Measurements from ENCODE around the gene FOXJ1.
"Not testable (repeated sequence)": the region's sequence is repeated elsewhere in the genome, so short reads cannot be mapped to it uniquely, and the experiment has no call there.

FOXJ1 gene, protein sequence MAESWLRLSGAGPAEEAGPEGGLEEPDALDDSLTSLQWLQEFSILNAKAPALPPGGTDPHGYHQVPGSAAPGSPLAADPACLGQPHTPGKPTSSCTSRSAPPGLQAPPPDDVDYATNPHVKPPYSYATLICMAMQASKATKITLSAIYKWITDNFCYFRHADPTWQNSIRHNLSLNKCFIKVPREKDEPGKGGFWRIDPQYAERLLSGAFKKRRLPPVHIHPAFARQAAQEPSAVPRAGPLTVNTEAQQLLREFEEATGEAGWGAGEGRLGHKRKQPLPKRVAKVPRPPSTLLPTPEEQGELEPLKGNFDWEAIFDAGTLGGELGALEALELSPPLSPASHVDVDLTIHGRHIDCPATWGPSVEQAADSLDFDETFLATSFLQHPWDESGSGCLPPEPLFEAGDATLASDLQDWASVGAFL

DNA sequence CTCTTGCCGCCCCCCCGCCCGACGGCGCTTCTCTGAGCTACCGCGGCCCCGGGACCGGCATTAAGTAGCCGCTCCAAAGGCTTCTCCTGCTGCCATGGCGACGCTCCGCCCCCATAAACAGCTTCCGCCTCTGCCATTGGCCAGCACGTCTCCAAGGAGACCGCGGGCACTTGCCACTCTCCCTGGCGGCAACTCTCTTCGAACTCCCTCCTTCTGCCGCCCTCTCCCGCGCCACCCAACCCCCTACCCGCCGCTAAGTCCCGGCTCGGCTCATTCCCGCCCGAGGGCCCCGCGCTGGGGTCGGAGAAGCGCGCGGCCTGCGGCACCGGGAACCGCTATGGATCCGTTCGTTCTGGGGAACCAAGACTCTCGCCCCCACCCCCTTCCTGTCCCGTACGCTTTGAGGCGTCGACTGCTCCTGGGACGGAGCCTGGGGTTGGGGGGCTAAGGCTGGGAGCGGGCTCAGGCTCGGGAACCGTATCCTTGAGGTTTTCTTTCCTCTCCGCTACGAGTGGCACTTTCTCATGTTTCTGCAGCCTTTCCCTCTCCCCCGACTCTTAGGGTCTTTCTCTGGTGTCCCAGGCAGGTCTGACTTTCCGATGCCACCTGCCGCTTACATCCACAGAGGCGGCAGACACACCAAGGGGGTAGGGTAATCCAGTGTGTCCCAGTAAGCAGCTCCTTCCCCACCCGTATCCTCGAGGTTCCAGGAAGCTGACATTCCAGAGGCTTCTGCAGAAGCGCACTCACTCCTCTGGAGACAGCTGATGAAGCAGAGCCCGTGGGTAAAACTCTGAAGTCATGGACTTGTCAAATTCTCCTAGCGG lies at the start of gene FOXJ1:
TSS of gene FOXJ1 (minus strand) at position 34 of the 827 bp plus-strand sequence. CDS start 850 bp downstream, outside the sequence.
- peak; percentile 88 to 96 for DNase-seq

DNA sequence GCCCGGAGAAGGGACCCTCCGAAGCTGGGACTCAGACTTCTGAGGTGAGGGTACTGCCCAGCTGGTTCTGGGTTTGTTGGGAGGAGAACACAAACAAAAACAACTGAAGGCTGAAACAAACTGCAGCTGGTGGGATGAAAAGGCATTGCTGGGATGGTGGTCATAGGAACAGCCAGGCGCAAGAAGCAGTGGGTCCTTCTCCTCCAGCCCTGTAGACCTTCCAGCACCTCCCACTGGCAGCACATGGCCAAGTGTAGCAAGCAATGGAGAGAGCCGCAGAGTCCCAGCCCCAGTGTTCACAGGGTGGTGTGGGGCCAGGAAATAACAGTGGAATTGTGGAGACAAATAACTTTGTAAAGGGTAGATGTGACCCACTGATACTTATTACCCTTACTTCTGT lies 48.7 kb upstream of the FOXJ1 start:
- DNase-seq: no peak

DNA sequence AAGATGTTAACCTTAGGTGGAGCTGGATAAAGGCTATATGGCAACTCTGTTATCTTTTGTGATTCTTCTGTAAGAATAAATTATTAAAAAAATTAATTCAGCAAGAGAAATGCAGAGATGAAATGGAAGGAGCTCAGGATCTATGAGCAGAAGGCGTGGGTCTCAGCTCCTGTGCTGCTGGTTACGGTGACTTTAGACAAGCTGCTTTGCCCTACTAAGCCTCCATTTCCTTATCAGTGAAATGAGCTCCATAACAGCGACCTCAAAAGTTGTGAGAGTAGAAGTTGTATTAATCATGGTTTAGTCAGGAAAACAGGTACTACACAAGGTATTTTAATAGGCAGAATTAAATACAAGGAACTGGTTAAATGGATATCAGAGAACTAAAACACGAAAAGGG lies 48.2 kb upstream of the FOXJ1 start:
- DNase-seq: no peak

DNA sequence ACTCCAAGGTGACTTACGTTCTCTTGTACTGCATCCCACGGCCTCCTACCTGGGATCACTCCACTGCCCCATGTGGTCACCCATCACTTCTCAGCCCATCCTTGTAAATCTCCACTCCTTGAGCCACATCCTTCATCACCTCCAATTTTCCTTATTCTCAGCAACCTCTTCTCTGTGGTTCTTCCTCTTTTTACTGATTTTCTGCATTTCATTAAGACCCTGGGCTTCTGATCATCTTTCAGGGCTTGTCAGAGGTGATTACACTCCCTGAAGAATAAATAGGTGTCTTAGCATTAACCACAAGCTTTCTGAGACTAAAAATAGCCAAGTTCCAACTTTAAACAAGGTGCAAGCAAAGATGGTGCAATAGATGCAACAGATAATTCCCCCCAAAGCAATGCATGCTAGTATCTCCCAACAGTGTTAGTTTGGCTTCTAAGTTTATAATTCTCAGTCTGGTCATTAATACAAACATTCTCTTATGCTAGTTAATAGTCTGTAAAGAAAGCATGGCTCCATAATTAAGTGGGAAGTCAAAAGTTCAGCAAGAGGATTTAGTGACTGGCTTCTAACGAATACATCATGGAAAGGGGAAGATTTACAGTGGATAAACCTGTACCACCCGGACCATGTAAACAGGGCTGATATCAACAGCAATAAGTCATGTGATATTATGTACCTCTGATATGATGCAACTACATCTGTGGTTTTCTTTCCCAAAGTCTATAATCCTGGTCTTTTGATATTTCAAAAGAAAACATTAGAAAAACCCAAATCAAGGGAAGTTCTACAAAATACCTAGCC lies 47.4 kb upstream of the FOXJ1 start:
- no peak for DNase-seq

DNA sequence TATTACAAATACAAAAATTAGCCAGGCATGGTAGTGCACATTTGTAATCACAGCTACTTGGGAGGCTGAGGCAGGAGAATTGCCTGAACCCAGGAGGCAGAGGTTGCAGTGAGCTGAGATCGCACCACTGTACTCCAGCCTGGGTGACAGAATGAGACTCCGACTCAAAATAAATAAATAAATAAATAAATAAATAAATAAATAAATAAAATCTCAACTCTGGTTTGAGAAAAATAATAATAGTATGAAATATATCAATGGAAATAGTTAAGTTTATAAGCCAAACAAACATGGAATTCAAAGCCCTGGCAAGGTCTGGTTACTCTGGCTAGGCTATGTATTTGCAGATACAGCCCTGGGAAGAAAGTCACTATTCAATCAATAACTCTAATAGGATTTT lies 45.7 kb upstream of the FOXJ1 start:
- not testable (repeated sequence) for DNase-seq

DNA sequence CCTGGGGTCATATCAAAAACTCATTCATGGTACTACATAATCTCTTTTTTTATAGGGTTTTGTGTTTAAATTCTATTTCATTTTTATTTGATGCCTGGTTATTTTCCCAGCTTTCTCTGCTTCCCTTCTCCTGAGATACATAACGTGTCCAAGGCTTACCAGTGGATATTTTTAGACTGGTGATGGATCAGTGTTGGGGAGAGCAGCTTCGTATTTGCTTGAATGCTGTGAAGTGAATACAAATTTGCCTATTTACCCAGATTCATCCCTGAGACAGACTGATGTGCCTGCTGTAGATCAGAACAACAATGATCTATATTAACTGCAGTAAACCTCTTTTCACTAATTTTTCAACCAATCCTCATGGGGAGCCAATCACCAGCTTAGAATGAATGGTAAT lies 43.2 kb upstream of the FOXJ1 start:
- DNase-seq: peak in 1 of 2 experiments; percentile 12

DNA sequence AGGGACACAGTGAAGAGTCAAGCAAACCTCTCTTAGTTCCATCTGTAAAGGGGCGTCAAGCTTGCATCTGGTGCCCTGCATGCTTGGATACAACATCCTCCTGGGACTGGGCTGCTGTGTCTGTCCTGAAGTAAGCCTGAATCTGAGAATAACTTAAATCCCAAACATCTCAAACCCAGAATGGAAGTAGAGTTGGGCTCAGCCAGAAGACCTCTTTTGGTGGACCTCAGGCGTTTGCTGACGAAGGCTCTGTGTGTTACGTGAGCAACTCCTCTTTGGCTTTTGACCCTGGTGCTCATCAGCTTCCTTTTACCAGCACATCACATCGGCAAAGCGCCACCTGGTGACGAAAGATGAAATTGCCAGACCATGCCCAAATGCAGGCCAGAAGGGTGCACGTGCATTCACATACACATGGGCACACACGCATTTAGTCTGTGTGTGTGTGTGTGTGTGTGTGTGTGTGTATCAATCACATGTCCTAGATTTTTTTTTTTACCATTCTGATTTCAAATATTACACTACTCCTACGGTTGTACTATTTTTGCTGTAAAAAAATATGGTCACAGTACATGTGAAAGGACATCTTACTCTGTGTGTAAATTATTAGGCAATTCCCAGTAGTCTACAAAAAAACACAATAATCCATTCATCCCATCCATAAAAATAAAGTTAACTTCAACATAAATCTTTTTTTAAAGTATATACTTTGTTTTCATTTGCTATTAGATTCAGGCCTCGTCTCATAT lies 41.1 kb upstream of the FOXJ1 start:
- peak; percentile 78 to 90 for DNase-seq

DNA sequence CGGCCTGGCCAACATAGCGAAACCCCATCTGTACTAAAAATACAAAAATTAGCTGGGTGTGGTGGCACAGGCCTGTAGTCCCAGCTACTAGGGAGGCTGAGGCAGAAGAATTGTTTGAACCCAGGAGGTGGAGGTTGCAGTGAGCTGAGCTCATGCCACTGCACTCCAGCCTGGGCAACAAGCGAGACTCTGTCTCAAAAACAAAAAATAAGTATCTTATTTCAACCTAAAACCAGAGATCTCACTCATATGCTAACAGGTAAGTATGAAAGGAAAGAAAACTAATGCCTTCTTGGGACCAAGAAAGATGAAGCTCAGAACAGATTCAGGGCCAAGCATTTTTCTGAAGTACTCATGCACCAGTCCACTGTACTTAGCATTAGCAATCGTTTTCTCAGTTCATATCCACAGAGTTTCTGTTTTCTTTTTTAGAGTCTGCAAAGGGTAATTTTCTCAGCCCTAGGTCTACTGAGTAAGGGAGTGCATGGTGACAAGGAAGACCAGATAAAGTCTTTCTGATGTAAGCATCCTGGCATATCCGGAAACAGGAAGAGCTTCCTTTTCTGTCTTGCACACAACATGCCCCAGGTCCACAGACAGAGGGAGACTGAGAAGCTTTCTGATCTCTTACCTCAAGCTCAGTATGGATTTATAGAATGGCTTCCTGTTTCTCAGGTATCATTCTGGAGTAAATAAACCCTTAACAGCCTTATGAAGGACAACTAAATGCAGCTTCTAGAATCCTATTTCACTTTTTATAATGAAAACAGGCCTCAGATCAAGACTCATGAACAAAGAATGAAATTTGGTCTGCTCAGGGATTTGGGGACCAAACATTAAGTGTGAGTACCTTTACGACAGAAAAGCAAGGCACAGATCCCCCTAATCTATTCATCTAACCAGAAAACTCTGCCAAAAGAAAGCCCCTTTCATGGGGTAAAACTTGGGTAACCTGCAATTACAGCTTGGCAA lies 38.7 kb upstream of the FOXJ1 start:
- no peak for DNase-seq

DNA sequence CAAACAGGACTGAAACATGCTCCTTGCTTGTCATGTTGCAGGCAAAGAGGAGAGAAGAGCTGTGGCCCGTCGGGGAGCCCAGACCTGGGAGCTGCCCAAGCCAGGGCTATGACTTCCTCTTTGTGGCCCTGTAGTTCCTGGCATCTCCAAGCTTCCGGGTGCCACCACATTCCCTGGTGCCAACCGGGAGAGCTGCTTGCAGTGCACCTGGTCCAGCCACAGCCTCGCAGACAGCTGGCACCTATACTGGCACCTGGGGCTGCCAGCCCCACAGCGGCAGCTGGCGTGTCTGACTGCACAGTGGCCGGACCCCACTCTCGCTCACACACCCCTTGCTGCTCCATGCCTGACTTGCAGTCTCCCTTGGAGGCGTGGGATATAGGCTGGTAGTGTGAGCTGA lies 37.1 kb upstream of the FOXJ1 start:
- DNase-seq: no peak

DNA sequence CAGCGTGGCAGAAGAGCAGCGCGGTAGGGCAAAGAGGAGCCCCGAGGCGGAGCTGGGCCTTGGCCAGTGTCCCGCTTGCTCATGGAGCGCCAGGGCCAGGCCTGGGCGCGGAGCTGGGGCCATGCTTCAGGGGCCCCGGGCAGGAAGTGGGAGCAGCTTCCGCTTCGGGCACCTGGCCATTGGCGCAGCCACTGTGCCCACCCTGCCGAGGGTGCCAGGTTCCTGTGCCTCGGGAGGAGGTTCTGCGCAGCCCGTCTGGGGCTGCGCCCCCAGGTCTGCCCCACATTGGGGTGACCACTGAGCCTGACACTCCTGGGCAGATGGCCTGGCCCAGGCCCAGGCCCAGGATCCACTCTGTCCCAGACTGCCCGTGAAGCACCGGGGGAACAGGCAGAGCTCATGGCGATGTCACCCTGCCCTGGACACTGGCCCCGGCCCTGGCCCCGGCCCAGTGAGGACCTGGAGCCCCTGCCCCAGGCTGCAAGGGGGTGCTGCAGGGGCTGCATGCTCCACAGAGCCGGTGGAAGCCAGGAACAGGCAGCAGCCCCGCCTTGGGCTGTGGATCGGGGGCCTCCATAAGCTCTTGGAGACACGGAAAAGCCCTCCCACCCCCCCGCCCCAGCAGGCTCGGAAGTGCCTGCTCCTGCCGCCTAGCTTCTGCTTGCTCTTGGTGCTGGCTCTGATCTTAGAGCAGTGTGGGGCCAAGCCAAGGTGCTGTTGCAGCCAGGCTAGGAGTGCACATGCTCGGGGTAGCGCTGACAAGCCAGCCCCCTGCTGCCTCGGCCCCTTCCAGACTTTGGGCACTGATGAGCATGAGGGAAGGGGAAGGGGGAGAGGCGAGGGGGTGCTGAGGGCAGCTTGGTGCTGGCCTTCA lies 35.9 kb upstream of the FOXJ1 start:
- DNase-seq: no peak

DNA sequence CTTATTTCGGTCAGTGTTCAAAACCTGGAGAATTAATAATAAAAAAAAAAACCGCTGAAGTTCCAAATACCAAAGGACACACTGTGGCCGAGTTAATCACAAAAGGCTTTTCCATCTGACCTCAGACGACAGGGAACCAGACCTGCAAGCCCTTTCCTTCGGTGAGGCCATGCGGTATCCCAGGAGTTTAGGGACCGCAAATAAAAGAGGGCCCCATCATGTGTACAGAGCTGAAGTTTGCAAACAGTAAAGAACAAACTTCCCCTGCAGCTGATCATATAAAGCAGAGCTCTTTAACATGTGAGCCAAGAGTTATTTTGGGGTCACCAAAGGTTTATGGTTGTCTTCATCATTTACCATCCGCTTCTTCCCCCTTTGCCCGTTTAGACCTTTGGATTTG lies 33.0 kb upstream of the FOXJ1 start:
- no peak for DNase-seq

DNA sequence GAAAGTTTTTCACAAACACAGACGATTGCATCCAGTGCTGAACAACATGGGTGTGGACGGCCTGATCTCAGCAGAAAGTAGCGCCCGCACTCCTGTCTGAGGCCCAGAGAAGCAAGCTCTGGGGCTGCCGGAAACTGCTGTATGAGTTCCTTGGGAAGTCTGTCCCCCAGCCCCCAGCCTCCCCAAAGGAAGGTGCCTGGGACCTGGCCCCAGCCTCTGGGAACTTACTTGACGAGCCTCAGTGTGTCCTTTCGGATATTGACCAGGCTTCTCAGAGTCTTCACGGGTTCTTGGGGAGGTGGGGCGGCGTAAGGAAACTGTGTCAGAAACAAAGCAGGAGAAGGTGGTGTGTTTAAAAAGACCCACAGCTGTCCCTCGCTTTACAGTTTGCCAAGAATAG lies 32.4 kb upstream of the FOXJ1 start:
- DNase-seq: no peak

DNA sequence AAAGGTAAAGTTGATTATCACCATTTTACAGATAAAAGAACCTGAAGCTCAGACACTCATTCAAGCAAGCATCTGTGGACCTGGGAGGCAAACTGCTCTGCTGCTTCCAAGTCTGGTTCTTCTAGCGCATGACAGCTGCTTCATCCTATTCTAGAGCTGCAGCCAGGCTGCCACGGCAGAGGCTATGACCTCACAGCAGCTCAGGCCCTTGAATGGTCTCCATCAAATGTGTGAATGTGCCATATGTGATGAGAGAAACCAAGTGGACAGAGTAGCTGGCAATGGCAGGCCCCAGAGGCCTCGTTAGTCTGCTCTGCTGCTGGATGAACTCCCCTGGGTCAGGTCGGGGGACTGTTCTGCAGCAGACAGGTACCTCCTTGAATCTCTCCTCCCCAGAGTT lies 30.7 kb upstream of the FOXJ1 start:
- no peak for DNase-seq

DNA sequence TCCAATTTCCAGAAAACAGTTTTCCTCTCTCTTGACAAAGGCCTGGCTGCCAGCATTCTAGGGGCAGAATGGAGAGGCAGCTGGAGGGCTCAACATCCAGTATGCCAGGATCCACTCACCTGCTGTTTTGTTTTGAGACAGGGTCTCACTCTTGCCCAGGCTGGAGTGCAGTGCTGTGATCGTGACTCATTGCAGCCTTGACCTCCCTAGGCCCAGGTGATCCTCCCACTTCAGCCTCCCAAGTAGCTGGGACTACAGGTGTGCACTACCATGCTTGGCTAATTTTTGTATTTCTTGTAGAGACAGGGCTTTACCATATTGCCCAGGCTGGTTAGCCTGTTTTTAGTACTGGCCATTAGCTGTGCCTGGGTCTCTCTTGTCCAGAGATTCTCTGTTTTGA lies 29.1 kb upstream of the FOXJ1 start:
- DNase-seq: no peak

DNA sequence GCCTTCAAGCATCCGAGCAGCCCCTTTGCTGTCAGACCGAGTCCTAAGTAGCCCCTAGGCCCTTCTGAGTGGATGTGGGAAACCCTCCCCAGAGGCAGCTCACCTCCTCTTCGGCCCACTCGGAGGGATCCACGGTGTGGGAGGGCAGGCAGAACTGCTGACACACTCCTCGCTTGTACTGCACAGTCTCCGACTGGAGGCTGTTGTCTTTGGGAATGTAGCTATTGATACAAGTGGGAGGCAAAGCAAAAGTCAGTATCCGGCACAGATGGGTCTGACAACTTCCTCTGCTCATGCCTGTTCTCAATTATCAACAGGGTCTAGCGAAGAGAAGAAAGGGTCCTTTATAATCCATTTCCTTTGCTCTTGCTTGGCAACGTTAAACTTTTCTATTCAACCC lies 25.9 kb upstream of the FOXJ1 start:
- DNase-seq: no peak

DNA sequence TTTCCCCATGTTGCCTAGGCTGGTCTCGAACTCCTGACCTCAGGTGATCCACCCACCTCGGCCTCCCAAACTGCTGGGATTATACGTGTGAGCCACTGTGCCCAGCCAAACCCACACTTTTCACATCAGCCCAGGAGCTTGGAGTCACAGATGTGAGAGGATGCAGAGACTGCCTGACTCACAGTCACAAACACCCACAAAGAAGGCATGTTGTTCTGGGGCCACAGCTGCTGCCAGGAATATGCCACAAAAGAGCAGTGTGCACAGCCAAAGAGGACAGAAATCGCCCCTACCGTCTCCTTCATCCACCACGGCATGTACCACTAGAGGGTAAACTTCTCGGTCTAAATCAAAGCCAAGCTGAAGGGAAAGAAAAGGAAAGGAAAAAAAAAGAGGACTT lies 25.1 kb upstream of the FOXJ1 start:
- DNase-seq: no peak

DNA sequence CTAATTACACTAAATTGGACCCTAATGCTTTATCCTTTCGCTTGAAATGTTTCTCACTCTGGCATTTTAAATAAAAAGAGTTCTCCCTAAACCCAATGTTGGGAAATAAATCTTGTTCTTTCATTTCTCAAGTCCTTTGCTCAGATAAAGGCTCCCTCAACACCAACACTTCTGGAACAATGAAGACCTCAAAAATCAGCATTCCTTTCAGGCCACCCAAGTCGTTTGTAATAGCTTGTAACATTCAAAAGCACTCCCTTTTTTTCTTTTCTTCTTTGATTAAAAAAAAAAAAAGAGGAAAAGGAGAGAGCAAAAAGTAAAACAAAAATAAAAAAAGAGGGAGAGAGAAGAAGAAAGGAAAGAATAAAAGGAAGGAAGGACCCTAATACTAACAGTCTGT lies 23.3 kb upstream of the FOXJ1 start:
- DNase-seq: no peak

DNA sequence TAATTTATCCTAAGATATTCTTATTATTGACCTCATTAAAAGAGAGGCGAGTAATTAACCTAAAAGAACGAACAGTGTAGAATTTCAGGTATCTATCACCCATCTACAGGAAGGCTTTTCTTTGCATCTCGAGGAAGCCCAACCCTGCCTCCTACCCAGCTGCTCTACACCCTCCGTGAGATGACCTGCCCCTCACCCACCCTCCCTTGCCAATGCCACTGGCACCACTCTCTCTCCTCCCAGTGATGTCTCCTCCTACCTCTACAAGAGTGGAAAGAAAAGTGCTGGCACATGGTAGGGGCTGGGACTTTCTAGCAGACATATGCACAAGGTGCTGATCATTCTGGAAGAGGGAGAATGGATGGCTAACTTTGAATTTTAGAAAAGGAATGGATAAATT lies 22.9 kb upstream of the FOXJ1 start:
- no peak for DNase-seq

DNA sequence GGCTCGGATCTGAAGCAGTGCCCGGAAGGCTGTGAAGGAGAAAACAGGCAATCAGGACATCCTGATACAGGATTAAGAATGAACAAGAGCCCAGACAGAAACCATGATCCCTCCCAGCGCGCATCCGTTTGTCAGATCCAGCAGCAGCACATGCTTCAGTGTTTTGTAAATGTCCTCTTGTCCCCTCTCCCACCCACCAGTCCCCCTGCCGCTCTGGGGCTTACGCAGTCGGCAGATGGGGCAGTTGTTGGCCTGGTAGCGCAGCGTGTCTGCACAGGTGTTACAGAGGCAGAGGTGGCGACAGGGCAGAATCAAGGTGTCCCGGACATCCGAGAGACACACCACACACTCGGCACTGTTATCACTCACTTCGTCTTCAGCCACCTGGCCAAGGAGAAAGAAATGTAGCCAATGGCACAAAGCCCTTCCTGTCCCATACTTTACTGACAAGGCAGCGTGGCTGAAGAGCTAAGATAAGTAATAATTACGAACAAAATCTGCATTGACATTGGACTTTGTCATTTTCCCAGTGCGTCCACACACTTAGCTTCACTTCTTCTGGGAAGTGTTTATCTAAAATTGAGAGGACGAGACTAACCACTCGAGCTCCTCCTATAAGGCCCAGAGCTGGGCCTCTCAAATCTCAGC lies 20.7 kb upstream of the FOXJ1 start:
- DNase-seq: peak in 1 of 2 experiments; percentile 19

Data from NCI-H526 (cell line).